GM18508 (cell line): ENCODE data around the gene CLPSL1.
"Not testable (repeated sequence)": the region's sequence is repeated elsewhere in the genome, so short reads cannot be mapped to it uniquely, and the experiment has no call there.

Source experiments
- ATAC-seq: cut with Tn5 transposase; IDR thresholded peaks from one replicate; pipeline ENCODE4 v1.9.1; 2021; ENCODE audit warnings: moderate number of reproducible peaks; ENCODE audit not compliant: insufficient read depth, unreplicated experiment

The CLPSL1 gene, protein sequence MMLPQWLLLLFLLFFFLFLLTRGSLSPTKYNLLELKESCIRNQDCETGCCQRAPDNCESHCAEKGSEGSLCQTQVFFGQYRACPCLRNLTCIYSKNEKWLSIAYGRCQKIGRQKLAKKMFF

GRCh38 chr6:35780719-35781118 lies at the start of gene CLPSL1:
TSS of gene CLPSL1 (plus strand) at chr6:35781019. CDS start at chr6:35781111, 92 bp downstream.
- no peak for ATAC-seq

GRCh38 chr6:35731414-35731735 lies 49.4 kb upstream of the CLPSL1 start:
- no peak for ATAC-seq

DNA sequence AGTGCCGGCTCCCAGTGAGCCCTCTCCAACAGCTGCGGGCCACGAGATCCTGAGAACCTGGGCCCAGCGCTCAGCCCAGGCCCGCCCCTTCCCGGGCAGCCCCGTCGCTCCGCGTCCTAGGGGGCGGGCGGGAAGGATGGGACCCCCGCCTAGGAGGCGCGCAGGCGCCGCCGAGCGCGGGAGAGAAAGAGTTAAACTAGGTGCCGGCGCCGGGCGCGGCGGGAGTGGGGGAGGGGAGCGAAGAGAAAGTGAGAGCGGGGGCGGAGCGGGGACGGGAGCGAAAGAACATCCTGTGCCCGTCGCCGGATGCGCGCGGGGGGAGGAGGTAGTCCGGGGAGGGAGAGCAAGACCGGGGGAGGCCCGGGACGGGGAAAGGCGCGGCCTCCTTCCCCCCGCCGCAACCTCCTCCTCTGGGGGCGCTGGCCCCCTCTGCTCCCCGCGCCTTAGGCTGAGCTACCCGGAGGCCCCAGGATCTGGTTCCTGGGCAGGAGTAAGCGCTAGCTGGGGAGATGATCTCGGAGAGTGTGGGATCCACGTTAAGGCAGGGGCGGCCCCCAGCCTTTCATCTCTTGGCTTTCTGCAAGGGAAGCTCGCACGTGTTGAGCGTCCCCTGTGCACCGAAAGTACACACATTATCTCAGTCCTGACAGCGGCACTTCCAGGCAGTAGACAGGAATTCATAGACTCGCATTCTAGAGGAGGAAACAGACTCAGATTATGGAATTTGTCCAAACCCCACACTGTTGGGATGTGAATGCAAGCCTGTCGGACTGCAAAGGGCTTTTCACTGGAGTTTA lies 48.9 kb upstream of the CLPSL1 start:
- no peak for ATAC-seq

DNA sequence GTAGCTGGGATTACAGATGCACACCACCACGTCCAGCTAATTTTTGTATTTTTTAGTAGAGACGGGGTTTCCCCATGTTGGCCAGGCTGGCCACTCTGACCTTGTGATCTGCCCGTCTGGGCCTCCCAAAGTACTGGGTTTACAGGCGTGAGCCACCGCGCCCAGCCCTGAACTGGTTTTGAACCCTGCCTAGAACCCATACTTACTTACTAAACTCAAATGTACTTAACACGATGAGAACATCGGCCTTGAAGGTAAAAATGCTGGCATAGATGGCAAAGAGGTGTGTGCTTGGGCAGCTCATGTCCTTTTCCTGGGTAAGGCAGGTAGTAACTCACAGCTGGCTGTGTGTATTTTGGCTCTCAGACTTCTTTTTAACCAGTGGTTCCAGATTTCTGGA lies 47.2 kb upstream of the CLPSL1 start:
- no peak for ATAC-seq

DNA sequence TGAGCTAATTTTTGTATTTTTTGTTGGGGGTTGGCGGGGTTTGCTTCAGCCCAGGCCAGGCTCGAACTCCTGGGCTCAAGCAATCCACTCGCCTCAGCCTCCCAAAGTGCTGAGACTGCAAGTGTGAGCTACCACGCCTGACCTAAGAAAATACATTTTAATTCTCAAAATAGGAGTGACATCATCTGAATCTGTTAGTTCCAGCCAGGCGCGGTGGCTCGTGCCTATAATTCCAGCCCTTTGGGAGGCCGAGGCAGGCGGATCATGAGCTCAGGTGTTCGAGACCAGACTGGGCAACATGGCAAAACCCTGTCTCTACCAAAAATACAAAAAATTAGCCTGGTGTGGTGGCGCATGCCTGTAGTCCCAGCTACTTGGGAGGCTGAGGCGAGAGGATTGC lies 46.5 kb upstream of the CLPSL1 start:
- ATAC-seq = not testable (repeated sequence)

GRCh38 chr6:35735452-35735851 lies 45.4 kb upstream of the CLPSL1 start:
- no peak for ATAC-seq

DNA sequence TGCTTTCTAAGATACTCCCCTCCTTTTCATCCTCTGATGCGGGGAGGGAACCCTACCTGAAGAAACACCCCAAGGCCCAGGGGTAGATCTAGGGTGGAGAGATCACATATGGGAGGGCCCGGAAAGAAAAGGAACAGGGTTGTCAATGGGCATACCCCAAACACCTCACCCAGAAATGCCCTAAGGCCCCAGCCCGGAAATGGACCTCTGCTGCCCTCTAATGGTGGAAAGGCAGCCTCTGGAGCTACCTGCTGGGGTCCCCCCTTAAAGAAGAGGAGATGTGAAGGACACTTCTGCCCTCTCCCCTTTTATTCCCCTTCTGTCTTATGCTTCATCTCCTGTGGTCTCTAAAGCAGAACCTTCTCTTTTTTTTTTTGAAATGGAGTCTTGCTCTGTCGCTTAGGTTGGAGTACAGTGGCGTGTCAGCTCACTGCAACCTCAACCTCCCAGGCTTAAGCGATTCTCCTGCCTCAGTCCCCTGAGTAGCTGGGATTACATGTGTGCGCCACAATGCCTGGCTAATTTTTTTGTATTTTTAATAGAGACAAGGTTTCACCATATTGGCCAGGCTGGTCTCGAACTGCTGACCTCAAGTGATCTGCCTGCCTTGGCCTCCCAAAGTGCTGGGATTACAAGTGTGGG lies 44.4 kb upstream of the CLPSL1 start:
- ATAC-seq = no peak

DNA sequence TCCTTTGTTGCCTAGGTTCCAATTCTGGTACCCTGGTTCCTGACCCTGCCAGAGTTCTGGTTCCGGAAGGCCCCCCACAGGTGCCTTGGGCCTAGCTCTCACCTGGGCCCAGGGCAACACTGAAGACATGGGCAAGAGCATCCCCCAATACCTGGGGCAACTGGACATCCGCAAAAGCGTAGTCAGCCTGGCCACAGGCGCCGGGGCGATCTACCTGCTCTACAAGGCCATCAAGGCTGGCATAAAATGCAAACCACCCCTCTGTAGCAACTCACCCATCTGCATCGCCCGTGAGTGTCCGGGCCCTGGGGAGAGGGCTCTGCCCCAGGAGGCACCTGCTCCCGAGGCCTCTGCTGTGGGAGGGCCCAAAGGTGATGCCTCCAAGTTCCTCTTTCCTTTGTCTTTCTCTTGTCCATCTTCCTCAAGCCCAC lies 43.8 kb upstream of the CLPSL1 start, which contains the start of gene ARMC12:
TSS of gene ARMC12 (plus strand) at position 51 of the 431 bp plus-strand sequence. CDS start at position 128, 77 bp downstream.
- no peak for ATAC-seq

DNA sequence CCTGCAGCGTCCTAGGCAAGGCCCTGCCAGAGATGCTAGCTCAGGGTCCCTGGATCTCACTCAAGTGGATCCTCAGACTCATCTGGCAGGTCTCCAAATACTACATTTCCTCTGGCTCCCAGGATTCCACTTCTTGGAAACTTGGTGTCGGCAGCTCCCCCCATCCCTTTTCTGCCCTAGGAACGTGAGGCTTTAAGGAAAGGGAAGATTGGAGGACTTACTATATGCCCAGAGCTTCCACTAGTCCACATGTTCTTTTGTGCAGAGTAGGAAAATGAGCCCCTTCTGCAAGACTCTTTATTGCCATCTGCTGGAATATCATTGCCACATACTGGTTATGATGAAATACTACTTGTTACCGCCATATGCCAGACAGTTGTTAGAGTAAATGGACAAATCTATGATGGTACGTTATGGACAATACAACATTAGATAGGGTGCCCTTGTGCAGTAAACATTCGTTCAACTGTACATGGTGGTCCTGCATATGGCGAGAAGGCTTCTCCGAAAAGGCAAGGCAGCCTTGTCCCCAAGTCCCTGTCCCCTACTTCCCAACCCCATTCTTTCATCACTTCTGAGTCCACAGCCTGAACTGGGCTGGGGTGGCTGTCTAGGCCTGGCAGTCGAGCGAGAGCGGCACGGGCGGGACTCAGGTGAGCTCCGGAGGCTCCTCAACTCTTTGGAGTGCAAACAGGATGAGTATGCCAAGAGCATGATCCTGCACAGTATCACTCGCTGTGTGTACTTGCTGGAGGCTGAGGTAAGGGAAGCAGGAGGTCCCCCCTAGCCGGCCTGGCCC lies 43.2 kb upstream of the CLPSL1 start:
- ATAC-seq = no peak

GRCh38 chr6:35739645-35740524 lies 40.9 kb upstream of the CLPSL1 start:
- no peak for ATAC-seq

DNA sequence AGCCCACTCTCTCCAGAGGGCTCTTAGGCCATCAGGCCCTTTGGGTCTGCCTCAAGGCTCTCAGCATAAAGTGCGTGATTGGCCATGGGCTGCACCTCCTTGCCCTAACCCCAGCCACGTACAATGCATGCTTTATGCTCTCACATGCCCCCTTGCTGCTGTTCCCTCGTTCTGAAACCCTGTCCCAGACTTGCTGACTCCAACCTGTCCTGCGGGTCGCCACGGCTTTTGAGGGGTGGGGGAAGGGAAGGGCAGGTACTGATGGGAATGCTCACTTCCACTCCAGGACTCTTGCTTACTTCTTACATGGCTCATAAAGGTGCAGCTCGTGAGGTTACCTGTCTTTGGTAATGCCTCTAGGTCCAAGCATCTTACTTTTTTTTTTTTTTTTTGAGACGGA lies 38.0 kb upstream of the CLPSL1 start:
- ATAC-seq = no peak

DNA sequence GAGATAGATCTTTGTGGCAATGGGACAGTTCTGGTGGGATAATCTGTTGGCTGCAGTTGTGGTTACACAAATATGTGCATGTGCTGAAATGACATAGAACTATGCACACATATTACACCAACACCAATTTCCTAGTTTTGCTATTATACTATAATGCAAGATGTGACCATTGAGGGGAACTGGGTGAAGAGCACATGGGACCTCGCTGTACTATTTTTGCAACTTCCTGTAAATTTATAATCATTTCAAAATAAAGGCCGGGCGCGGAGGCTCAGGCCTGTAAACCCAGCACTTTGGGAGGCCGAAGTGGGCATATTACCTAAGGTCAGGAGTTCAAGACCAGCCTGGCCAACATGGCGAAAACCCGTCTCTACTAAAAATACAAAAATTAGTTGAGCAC lies 35.3 kb upstream of the CLPSL1 start:
- no peak for ATAC-seq

GRCh38 chr6:35746516-35746915 lies 34.3 kb upstream of the CLPSL1 start:
- no peak for ATAC-seq

GRCh38 chr6:35747877-35748276 lies 32.9 kb upstream of the CLPSL1 start:
- ATAC-seq = no peak

DNA sequence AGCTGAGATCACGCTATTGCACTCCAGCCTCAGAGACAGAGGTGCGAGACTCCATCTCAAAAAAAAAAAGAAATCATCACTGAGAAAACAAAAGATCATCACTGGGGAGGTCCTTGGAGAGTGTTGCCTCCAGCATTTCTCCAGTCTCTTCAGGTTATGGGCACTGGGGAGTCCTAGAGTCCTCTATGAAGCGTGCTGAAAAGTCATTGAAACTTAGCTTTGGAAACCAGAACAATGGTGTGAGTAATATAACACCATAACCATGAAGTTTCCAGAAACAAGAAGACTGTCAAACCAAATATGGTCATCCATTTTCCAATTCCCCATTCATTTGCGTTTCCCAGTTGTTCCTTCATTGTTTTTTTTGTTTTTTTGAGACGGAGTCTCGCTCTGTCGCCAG lies 30.3 kb upstream of the CLPSL1 start:
- no peak for ATAC-seq

DNA sequence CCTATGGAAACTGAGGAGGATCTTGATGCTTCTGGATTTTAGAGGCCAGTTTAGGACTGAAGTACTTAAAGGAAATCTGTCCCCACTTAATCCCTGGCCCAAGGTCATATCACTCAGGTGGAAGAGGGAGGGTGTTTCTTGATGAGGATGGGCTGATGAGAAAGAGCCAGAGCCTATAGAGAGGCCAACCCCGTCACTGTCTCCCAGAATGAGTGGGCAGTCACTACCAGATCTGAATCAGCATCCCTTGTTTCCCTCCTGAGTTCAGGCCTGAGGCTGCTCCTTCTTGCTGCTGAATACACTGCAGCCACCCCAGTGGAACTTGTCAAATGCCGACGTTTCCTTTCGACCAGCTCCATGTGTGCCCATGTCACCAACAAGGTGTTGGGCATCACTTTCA lies 29.2 kb upstream of the CLPSL1 start:
- ATAC-seq = no peak

- no peak for ATAC-seq
Observed at GRCh38 chr6:35752330-35752729, 28.5 kb upstream of the CLPSL1 start.

- ATAC-seq = no peak
Observed at GRCh38 chr6:35754452-35755277, 26.2 kb upstream of the CLPSL1 start.

DNA sequence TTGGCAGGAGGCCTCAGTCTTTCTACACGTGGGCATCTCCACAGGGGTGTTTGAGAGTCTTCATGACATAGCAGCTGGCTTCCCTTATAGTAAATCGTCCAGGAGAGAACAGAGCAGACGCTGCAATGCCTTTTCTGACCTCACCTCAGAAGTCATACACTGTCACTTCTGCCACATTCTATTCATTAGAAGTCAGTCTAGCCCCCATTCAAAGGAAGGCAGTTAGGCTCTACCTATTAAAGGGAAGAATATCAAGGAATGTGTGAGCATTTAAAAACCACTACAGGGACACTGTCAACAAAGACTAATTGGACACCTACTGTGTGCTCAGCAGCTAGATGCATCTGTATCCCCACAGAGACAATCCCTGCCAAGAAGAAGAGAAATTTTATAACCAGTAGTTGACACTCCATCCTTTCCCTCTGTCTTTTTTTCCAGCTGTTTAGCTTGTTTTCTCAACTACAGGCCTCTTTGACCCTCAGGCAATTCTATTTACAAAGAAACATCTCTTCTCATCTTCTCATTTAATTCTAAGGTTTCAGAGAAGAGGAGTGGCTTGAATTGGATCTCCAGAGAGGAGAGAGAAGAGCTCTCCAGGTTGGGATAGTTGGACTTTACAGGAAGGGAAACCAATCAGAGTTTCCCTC lies 25.4 kb upstream of the CLPSL1 start:
- no peak for ATAC-seq
